GM23248 (cell line): ENCODE results near the gene YPEL2. TPM values are rescaled to one million over a fixed set of nuclear protein-coding genes. Genes with fewer than 3 reads are reported as not detected.

Source experiments
- DNase-seq: peaks from one replicate; pipeline ENCODE4 v3.0.0-alpha.2; 2015
- H2AFZ ChIP-seq: fragments of 200-600 bp; sonication (generic); 2 replicates; pipeline ENCODE4 v1.6.1; 2016; ENCODE audit warnings: antibody characterized with exemption
- H3F3A ChIP-seq: fragments of 200-600 bp; sonication (generic); 2 replicates; pipeline ENCODE4 v1.6.1; 2016; ENCODE audit warnings: mild to moderate bottlenecking, antibody characterized with exemption, mixed run types; ENCODE audit not compliant: insufficient read depth
- H3K27ac ChIP-seq: fragments of 200-600 bp; sonication (generic); 2 replicates; pipeline ENCODE4 v1.5.1; 2016; ENCODE audit warnings: mild to moderate bottlenecking
- H3K27me3 ChIP-seq: fragments of 200-600 bp; sonication (generic); replicated peaks from 2 replicates; pipeline ENCODE4 v1.6.1; 2016; ENCODE audit warnings: mild to moderate bottlenecking; ENCODE audit not compliant: insufficient read depth
- H3K36me3 ChIP-seq: fragments of 200-600 bp; sonication (generic); 2 replicates; pipeline ENCODE4 v1.6.1; 2016; ENCODE audit warnings: low read depth, mild to moderate bottlenecking
- H3K4me1 ChIP-seq: fragments of 200-600 bp; sonication (generic); 2 replicates; pipeline ENCODE4 v1.6.1; 2016; ENCODE audit warnings: mild to moderate bottlenecking; ENCODE audit not compliant: insufficient read depth
- H3K4me2 ChIP-seq: fragments of 200-600 bp; sonication (generic); one replicate; pipeline ENCODE4 v1.6.1; 2016; ENCODE audit warnings: mild to moderate bottlenecking; ENCODE audit not compliant: unreplicated experiment
- H3K4me3 ChIP-seq: fragments of 200-600 bp; sonication (generic); 2 replicates; pipeline ENCODE4 v1.5.1; 2016; ENCODE audit warnings: mild to moderate bottlenecking
- H3K79me2 ChIP-seq: fragments of 200-600 bp; sonication (generic); 2 replicates; pipeline ENCODE4 v1.6.1; 2016; ENCODE audit warnings: mild to moderate bottlenecking; ENCODE audit not compliant: insufficient read depth
- H3K9ac ChIP-seq: fragments of 200-600 bp; sonication (generic); 2 replicates; pipeline ENCODE4 v1.6.1; 2016; ENCODE audit warnings: mild to moderate bottlenecking
- H3K9me2 ChIP-seq: fragments of 200-600 bp; sonication (generic); 2 replicates; pipeline ENCODE4 v1.6.1; 2016; ENCODE audit warnings: mixed run types, mild to moderate bottlenecking, moderate library complexity; ENCODE audit not compliant: insufficient read depth
- H3K9me3 ChIP-seq: fragments of 200-600 bp; sonication (generic); one replicate; pipeline ENCODE4 v1.6.1; 2017; ENCODE audit warnings: low read depth
- H4K20me1 ChIP-seq: fragments of 200-600 bp; sonication (generic); 2 replicates; pipeline ENCODE4 v1.6.0; 2016; ENCODE audit not compliant: insufficient read depth
- EZH2 ChIP-seq: fragments of 200-600 bp; sonication (generic); IDR thresholded peaks from 2 replicates; pipeline ENCODE4 v1.6.1; 2018; ENCODE audit warnings: antibody characterized with exemption, mild to moderate bottlenecking; ENCODE audit not compliant: insufficient read depth, poor library complexity, severe bottlenecking
- EZH2phosphoT487 ChIP-seq: fragments of 200-600 bp; sonication (generic); IDR thresholded peaks from 2 replicates; pipeline ENCODE4 v1.6.1; 2018; ENCODE audit warnings: antibody characterized with exemption, moderate library complexity, mild to moderate bottlenecking, low read depth; ENCODE audit not compliant: insufficient read depth
- WGBS, 2 experiments: methylation state at CpG; one replicate each; pipeline ENCODE4 v1.1.6; 2015 to 2017; ENCODE audit warnings: low lambda C conversion rate in 2 of 2, low coverage in 1 of 2; ENCODE audit errors: missing lambda C conversion rate in 2 of 2; 5-methylcytosine and 5-hydroxymethylcytosine counted together
- in situ Hi-C: fragments of 300-500 bp; cut with MboI; formaldehyde crosslinking; loops from 2 replicates; pipeline ENCODE4 v1.15.0; 2020
- polyA plus RNA-seq: library from polyadenylated mRNA; unstranded; fragments of >200 nt; fragmentation: Nextera tagmentation; extraction: Ambion mirVana; gene quantifications from 2 replicates; pipeline ENCODE4 v1.2.1, GENCODE V29; 2016
- total RNA-seq: library from RNA; depleted of rRNA; stranded (reverse); fragments of >200 nt; shearing (Covaris generic); gene quantifications from 2 replicates; pipeline ENCODE4 v1.2.3, GENCODE V29; 2014

The YPEL2 gene
- total and polyA plus RNA-seq, 2 experiments from 2014 or later: 5.8 to 9.6 TPM

GRCh38 chr17:59418732-59419166, 87.3 kb downstream of the YPEL2 start:
- no peak for TF ChIP-seq EZH2phosphoT487
- TF ChIP-seq EZH2: no peak
- in situ Hi-C loops: no loop called here
- Histone ChIP-seq H3K9me3 (no peaks in the 10 kb centered on the region), H3K79me2 (no peaks in the 10 kb centered on the region), H4K20me1 (no peaks in the 10 kb centered on the region), H3F3A (peaks cover 17% of the 10 kb centered on the region), H3K36me3 (no peaks in the 10 kb centered on the region), H3K9ac (no peak overlapping the region), H3K4me3 (no peak overlapping the region), H3K4me1 (peaks cover 6% of the 10 kb centered on the region; the same call in 1 of the 2 replicates), H3K27me3 (no peaks in the 10 kb centered on the region), H3K9me2 (no peaks in the 10 kb centered on the region), H2AFZ (no peak overlapping the region), H3K4me2 (no peak overlapping the region), H3K27ac (no peak overlapping the region)
- DNase-seq: no peak
- 27 to 36% methylated on average over 4 of the region's 4 CpGs for WGBS, 2 experiments

GRCh38 chr17:59420901-59421300, 89.4 kb downstream of the YPEL2 start:
- Histone ChIP-seq H3F3A (peaks cover 39% of the 10 kb centered on the region), H3K27me3 (no peaks in the 10 kb centered on the region), H3K9me3 (no peaks in the 10 kb centered on the region), H3K4me3 (no peak overlapping the region), H2AFZ (no peak overlapping the region), H3K79me2 (no peaks in the 10 kb centered on the region), H3K36me3 (no peaks in the 10 kb centered on the region), H3K27ac (no peak overlapping the region), H3K4me1 (peaks cover 24% of the 10 kb centered on the region), H3K9ac (no peak overlapping the region), H3K4me2 (no peak overlapping the region), H3K9me2 (no peaks in the 10 kb centered on the region), H4K20me1 (no peaks in the 10 kb centered on the region)
- WGBS, 2 experiments: 70 to 83% methylated on average over 3 of the region's 3 CpGs
- in situ Hi-C loops: no loop called here
- no peak for DNase-seq
- TF ChIP-seq EZH2phosphoT487: no peak
- no peak for TF ChIP-seq EZH2

- Histone ChIP-seq H3K27me3 (no peaks in the 10 kb centered on the region), H3K27ac (no peak overlapping the region)
- WGBS, 2 experiments: 90 to 92% methylated on average over 6 of the region's 6 CpGs
Observed at GRCh38 chr17:59421722-59422121, 90.3 kb downstream of the YPEL2 start.

GRCh38 chr17:59423137-59423724, 91.8 kb downstream of the YPEL2 start:
- in situ Hi-C loops: no loop called here
- WGBS, 2 experiments: 4% methylated on average over 9 of the region's 9 CpGs
- H3K4me1 ChIP-seq: peaks cover 45% of the 10 kb centered on the region

More at GRCh38 chr17:59421722-59422121, 90.3 kb downstream of the YPEL2 start:
- Histone ChIP-seq H3K4me2 (no peak overlapping the region), H3K4me1 (peaks cover 32% of the 10 kb centered on the region), H3K79me2 (no peaks in the 10 kb centered on the region), H3F3A (peaks cover 47% of the 10 kb centered on the region), H2AFZ (no peak overlapping the region), H3K9ac (no peak overlapping the region), H4K20me1 (no peaks in the 10 kb centered on the region), H3K9me3 (no peaks in the 10 kb centered on the region), H3K9me2 (no peaks in the 10 kb centered on the region), H3K36me3 (no peaks in the 10 kb centered on the region), H3K4me3 (no peak overlapping the region)
- in situ Hi-C loops: no loop called here
- no peak for DNase-seq
- TF ChIP-seq EZH2: no peak
- TF ChIP-seq EZH2phosphoT487: no peak

More at GRCh38 chr17:59423137-59423724, 91.8 kb downstream of the YPEL2 start:
- no peaks in the 10 kb centered on the region for H3K36me3 ChIP-seq
- DNase-seq: peak; percentile 87
- peak overlapping the region; percentile 39; the same call in 1 of the 2 replicates for H3K4me3 ChIP-seq
- no peaks in the 10 kb centered on the region for H3K9me3 ChIP-seq
- no peak overlapping the region for H3K9ac ChIP-seq
- H3K27me3 ChIP-seq: no peaks in the 10 kb centered on the region
- H4K20me1 ChIP-seq: no peaks in the 10 kb centered on the region
- H3K9me2 ChIP-seq: no peaks in the 10 kb centered on the region
- peak overlapping the region; percentile 61 for H3K27ac ChIP-seq
- H3K79me2 ChIP-seq: no peaks in the 10 kb centered on the region
- TF ChIP-seq EZH2phosphoT487: no peak
- no peak for TF ChIP-seq EZH2
- peak overlapping the region; percentile 73 for H2AFZ ChIP-seq
- peaks cover 61% of the 10 kb centered on the region for H3F3A ChIP-seq
- H3K4me2 ChIP-seq: peak overlapping the region; percentile 34
